ENCODE data around the gene PPIH.

DNA sequence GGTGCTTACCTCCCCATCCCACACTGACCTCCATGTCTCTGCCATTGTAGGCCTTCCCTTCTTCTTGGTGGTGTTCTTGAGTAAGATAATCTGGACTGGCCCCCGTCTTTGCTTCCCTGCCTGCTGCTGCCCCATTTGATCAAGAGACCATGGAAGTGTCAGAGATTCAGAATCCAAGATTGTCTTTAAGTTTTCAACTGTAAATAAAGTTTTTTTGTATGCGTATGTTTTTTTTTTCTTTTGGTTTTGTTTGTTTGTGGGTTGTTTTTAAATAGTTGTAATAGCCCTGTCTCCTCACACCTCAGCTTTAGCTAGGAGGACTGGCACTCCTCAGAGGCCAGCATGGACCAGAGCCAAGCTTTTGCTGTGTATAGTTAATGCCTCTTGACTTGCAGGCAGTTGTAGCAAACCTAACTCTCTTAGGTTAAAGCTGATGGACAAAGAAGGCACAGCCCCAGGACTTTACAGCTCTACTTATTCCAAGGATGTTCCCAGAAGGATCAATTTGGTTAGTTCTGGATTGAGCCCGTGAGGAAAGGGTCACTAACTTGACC is 18.4 kb downstream of the PPIH start:
- TF ChIP-seq CTCF (IDR thresholded peaks at IDR 0.05) (no peak), POLR2A (IDR thresholded peaks at IDR 0.05) (no peak)

Data from adrenal gland (tissue), 5 donors.